Naive thymus-derived CD8-positive, alpha-beta T cell (primary cell): ENCODE measurements around the gene URB1. TPM values are rescaled to one million over a fixed set of nuclear protein-coding genes. Genes with fewer than 3 reads are reported as not detected.

Experiments
- ATAC-seq, 2 donors: fragments of 150-1000 bp; cut with Tn5 transposase in 1 of 2; sonication (Bioruptor Pico), chemical (Tn5 transposase) in 1 of 2; 1 replicate in 1 of 2; 2 replicates in 1 of 2; pipeline ENCODE4 v1.10.0; 2021; ENCODE audit warnings: mild to moderate bottlenecking in 2 of 2, moderate library complexity in 2 of 2
- POLR2A ChIA-PET: fragments of 350-600 bp; sonication (Branson Sonifier 250); formaldehyde crosslinking; loops from one replicate; lab custom pipeline; 2021; ENCODE audit warnings: antibody characterized with exemption; lab: Charles Lee
- DNase-seq, 10 donors: peaks; one replicate each; pipeline versions ENCODE4 v3.0.0 to v3.0.0-alpha.2; 2020 to 2022
- H3K27ac Mint-ChIP-seq, 10 donors: one replicate each; pipeline ENCODE4 v1.8.0; 2020 to 2022; ENCODE audit warnings: mild to moderate bottlenecking in 10 of 10, mixed read lengths in 10 of 10, moderate library complexity in 4 of 10, inconsistent platforms in 1 of 10
- H3K27me3 Mint-ChIP-seq, 5 donors: one replicate each; pipeline ENCODE4 v1.8.0; 2021 to 2022; ENCODE audit warnings: mixed read lengths in 5 of 5
- H3K36me3 Mint-ChIP-seq, 3 donors: one replicate each; pipeline ENCODE4 v1.8.0; 2020 to 2022; ENCODE audit warnings: mixed read lengths in 3 of 3, mild to moderate bottlenecking in 2 of 3, inconsistent platforms in 1 of 3
- H3K4me1 Mint-ChIP-seq, 4 donors: one replicate each; pipeline ENCODE4 v1.8.0; 2021 to 2022; ENCODE audit warnings: mixed read lengths in 4 of 4
- H3K4me3 Mint-ChIP-seq, 10 donors: one replicate each; pipeline ENCODE4 v1.8.0; 2020 to 2022; ENCODE audit warnings: mild to moderate bottlenecking in 10 of 10, mixed read lengths in 10 of 10, moderate library complexity in 6 of 10, inconsistent platforms in 1 of 10
- H3K9me3 Mint-ChIP-seq, 9 donors: one replicate each; pipeline ENCODE4 v1.8.0; 2020 to 2022; ENCODE audit warnings: mixed read lengths in 9 of 9, mild to moderate bottlenecking in 3 of 9, inconsistent platforms in 1 of 9, moderate library complexity in 1 of 9
- polyA plus RNA-seq, 3 donors: library from polyadenylated mRNA; unstranded; fragments of 300-500 nt; fragmentation: Illumina TruSeq; gene quantifications; one replicate each; pipeline ENCODE4 v1.2.3, GENCODE V29; 2021
- total RNA-seq, 8 experiments: library from RNA in 2 of 8; stranded (reverse) in 2 of 8; gene quantifications; one replicate each; pipeline ENCODE4 v1.2.3 and lab custom pipeline; 2021 to 2026

URB1 gene
- total and polyA plus RNA-seq, 5 experiments from 2014 or later: 2.2 to 22.7 (median 5.6) TPM

GRCh38 chr21:32418146-32418545, 25.3 kb upstream of the URB1 start:
- no peak for DNase-seq
- Mint-ChIP-seq H3K9me3 (peaks cover 0 to 9% (median 1%) of the 10 kb centered on the region in 9 donors), H3K27ac (peak overlapping the region in 2 of 10 donors; percentile 33 to 46)

GRCh38 chr21:32415451-32416398, 22.9 kb upstream of the URB1 start:
- H3K4me3 Mint-ChIP-seq: peak overlapping the region in 2 of 10 donors; percentile 24 to 56
- no peak for ATAC-seq
- POLR2A ChIA-PET: interaction anchor here (0.6 kb wide), 1 partner anchor 1009 kb away, joined by 3 read pairs; no protein-coding TSS in a partner anchor
- peak overlapping the region in 2 of 10 donors; percentile 9 to 41 for H3K27ac Mint-ChIP-seq
- H3K4me1 Mint-ChIP-seq: peaks cover 26 to 50% (median 39%) of the 10 kb centered on the region in 4 donors
- DNase-seq: no peak
- H3K9me3 Mint-ChIP-seq: no peaks in the 10 kb centered on the region
- no peaks in the 10 kb centered on the region for H3K27me3 Mint-ChIP-seq
- peaks cover 0 to 2% (median 0%) of the 10 kb centered on the region in 3 donors for H3K36me3 Mint-ChIP-seq

More at GRCh38 chr21:32418146-32418545, 25.3 kb upstream of the URB1 start:
- Mint-ChIP-seq H3K36me3 (peaks cover 4 to 7% (median 4%) of the 10 kb centered on the region in 3 donors), H3K27me3 (peaks cover 0 to 2% (median 0%) of the 10 kb centered on the region in 5 donors), H3K4me3 (no peak overlapping the region), H3K4me1 (peaks cover 19 to 37% (median 28%) of the 10 kb centered on the region in 4 donors)
- POLR2A ChIA-PET: interaction anchor here (1.2 kb wide), 1 partner anchor 151 kb away, joined by 3 read pairs; no protein-coding TSS in a partner anchor
- ATAC-seq: no peak

GRCh38 chr21:32414579-32415358, 22.0 kb upstream of the URB1 start:
- H3K4me3 Mint-ChIP-seq: peak overlapping the region in 2 of 10 donors; percentile 18 to 56
- POLR2A ChIA-PET: no interaction called here
- no peaks in the 10 kb centered on the region for H3K9me3 Mint-ChIP-seq
- no peaks in the 10 kb centered on the region for H3K27me3 Mint-ChIP-seq
- H3K27ac Mint-ChIP-seq: peak overlapping the region in 3 of 10 donors; percentile 52 to 65 (median 55)
- DNase-seq (no peak), ATAC-seq (no peak)
- H3K36me3 Mint-ChIP-seq: peaks cover 0 to 2% (median 0%) of the 10 kb centered on the region in 3 donors
- H3K4me1 Mint-ChIP-seq: peaks cover 33 to 55% (median 47%) of the 10 kb centered on the region in 4 donors

GRCh38 chr21:32413697-32414578, 21.1 kb upstream of the URB1 start:
- peak overlapping the region; percentile 86 to 96 (median 92) for H3K4me3 Mint-ChIP-seq
- H3K27me3 Mint-ChIP-seq: no peaks in the 10 kb centered on the region
- H3K36me3 Mint-ChIP-seq: peaks cover 0 to 2% (median 0%) of the 10 kb centered on the region in 3 donors
- ATAC-seq (no peak), DNase-seq (peak in 2 of 10 donors; percentile 17 to 21)
- H3K4me1 Mint-ChIP-seq: peaks cover 35 to 56% (median 51%) of the 10 kb centered on the region in 4 donors
- peak overlapping the region; percentile 83 to 96 (median 94) for H3K27ac Mint-ChIP-seq
- POLR2A ChIA-PET: no interaction called here
- H3K9me3 Mint-ChIP-seq: no peaks in the 10 kb centered on the region

GRCh38 chr21:32413015-32413504, 20.2 kb upstream of the URB1 start:
- no peaks in the 10 kb centered on the region for H3K9me3 Mint-ChIP-seq
- H3K27me3 Mint-ChIP-seq: no peaks in the 10 kb centered on the region
- peaks cover 0 to 2% (median 0%) of the 10 kb centered on the region in 3 donors for H3K36me3 Mint-ChIP-seq
- POLR2A ChIA-PET: interaction anchor here (0.9 to 3.1 kb wide), 6 partner anchors 10 to 199 kb away, joined by 3 to 39 read pairs (median 14); partner anchors contain the start of genes CFAP298 and URB1
- peak in 1 of 10 donors; percentile 75 for DNase-seq
- peak overlapping the region; percentile 86 to 96 (median 92) for H3K4me3 Mint-ChIP-seq
- H3K4me1 Mint-ChIP-seq: peaks cover 37 to 65% (median 60%) of the 10 kb centered on the region in 4 donors
- peak overlapping the region; percentile 83 to 96 (median 94) for H3K27ac Mint-ChIP-seq
- no peak for ATAC-seq

- H3K36me3 Mint-ChIP-seq: peaks cover 0 to 2% (median 0%) of the 10 kb centered on the region in 3 donors
- H3K27ac Mint-ChIP-seq: peak within 1 kb of the TSS; percentile 89 to 97 (median 95)
- H3K9me3 Mint-ChIP-seq: no peaks in the 10 kb centered on the region
- peak within 1 kb of the TSS; percentile 90 to 98 (median 94) for H3K4me3 Mint-ChIP-seq
- ATAC-seq: peak; percentile 69
- peaks cover 38 to 69% (median 63%) of the 10 kb centered on the region in 4 donors for H3K4me1 Mint-ChIP-seq
- POLR2A ChIA-PET: interaction anchor here (0.6 to 3.1 kb wide), 9 partner anchors 9 to 200 kb away, joined by 3 to 39 read pairs (median 4); partner anchors contain the start of genes CFAP298 and URB1
- H3K27me3 Mint-ChIP-seq: no peaks in the 10 kb centered on the region
- peak; percentile 52 to 85 (median 78) for DNase-seq
Measured at GRCh38 chr21:32412162-32413014, 19.6 kb upstream of the URB1 start, which contains the start of gene EVA1C. Gene EVA1C, plus strand, starts transcription at chr21:32412706. Its CDS starts 148 bp downstream, at chr21:32412854.

- H3K27ac Mint-ChIP-seq: peak overlapping the region; percentile 89 to 97 (median 94)
- ATAC-seq: peak; percentile 37 to 43
- H3K4me3 Mint-ChIP-seq: peak overlapping the region; percentile 90 to 98 (median 94)
- no peaks in the 10 kb centered on the region for H3K9me3 Mint-ChIP-seq
- peaks cover 0 to 2% (median 0%) of the 10 kb centered on the region in 3 donors for H3K36me3 Mint-ChIP-seq
- H3K27me3 Mint-ChIP-seq: no peaks in the 10 kb centered on the region
- peaks cover 38 to 69% (median 62%) of the 10 kb centered on the region in 4 donors for H3K4me1 Mint-ChIP-seq
- DNase-seq: peak; percentile 22 to 77 (median 48)
- POLR2A ChIA-PET: interaction anchor here (0.6 to 3.1 kb wide), 9 partner anchors 9 to 201 kb away, joined by 3 to 39 read pairs (median 4); partner anchors contain the start of genes CFAP298 and URB1
Measured at GRCh38 chr21:32411350-32412161, 18.7 kb upstream of the URB1 start.

GRCh38 chr21:32410916-32411315, 18.1 kb upstream of the URB1 start:
- POLR2A ChIA-PET: interaction anchor here (1.2 to 3.1 kb wide), 6 partner anchors 8 to 201 kb away, joined by 3 to 39 read pairs (median 14); partner anchors contain the start of genes CFAP298 and URB1
- H3K9me3 Mint-ChIP-seq: no peaks in the 10 kb centered on the region
- H3K27ac Mint-ChIP-seq: peak overlapping the region; percentile 89 to 97 (median 94)

GRCh38 chr21:32410291-32410690, 17.5 kb upstream of the URB1 start:
- ATAC-seq: no peak
- H3K27ac Mint-ChIP-seq: peak overlapping the region in 9 of 10 donors; percentile 9 to 97 (median 61)
- H3K4me1 Mint-ChIP-seq: peaks cover 30 to 61% (median 55%) of the 10 kb centered on the region in 4 donors

More at GRCh38 chr21:32410916-32411315, 18.1 kb upstream of the URB1 start:
- peak overlapping the region; percentile 90 to 98 (median 94) for H3K4me3 Mint-ChIP-seq
- peaks cover 0 to 2% (median 0%) of the 10 kb centered on the region in 3 donors for H3K36me3 Mint-ChIP-seq
- H3K27me3 Mint-ChIP-seq: no peaks in the 10 kb centered on the region
- peaks cover 36 to 67% (median 61%) of the 10 kb centered on the region in 4 donors for H3K4me1 Mint-ChIP-seq
- DNase-seq (no peak), ATAC-seq (no peak)

More at GRCh38 chr21:32410291-32410690, 17.5 kb upstream of the URB1 start:
- H3K9me3 Mint-ChIP-seq: no peaks in the 10 kb centered on the region
- peak overlapping the region in 7 of 10 donors; percentile 2 to 98 (median 31) for H3K4me3 Mint-ChIP-seq
- DNase-seq: no peak
- H3K27me3 Mint-ChIP-seq: no peaks in the 10 kb centered on the region
- POLR2A ChIA-PET: interaction anchor here (1.2 to 3.1 kb wide), 3 partner anchors 18 to 190 kb away, joined by 3 to 39 read pairs (median 18); partner anchors contain the start of gene URB1
- no peaks in the 10 kb centered on the region for H3K36me3 Mint-ChIP-seq
